HG03378 (cell line): ENCODE measurements around the gene YARS1.

Experiments used
- ATAC-seq: cut with Tn5 transposase; IDR thresholded peaks from one replicate; pipeline ENCODE4 v1.9.1; 2021; ENCODE audit warnings: mild to moderate bottlenecking, moderate library complexity; ENCODE audit not compliant: unreplicated experiment

Gene YARS1

GRCh38 chr1:32817159-32817814 is at the start of gene YARS1, which contains the start of gene S100PBP:
TSS of gene YARS1 (minus strand) at chr1:32817358. CDS start at chr1:32817244, 114 bp downstream.
TSS of gene S100PBP (plus strand) at chr1:32817653. CDS start at chr1:32826100, 8,447 bp downstream.
- ATAC-seq = peak; percentile 74

- no peak for ATAC-seq
Measured at GRCh38 chr1:32865639-32866405, 48.7 kb upstream of the YARS1 start.

GRCh38 chr1:32864375-32865019 is 47.3 kb upstream of the YARS1 start:
- ATAC-seq = no peak

GRCh38 chr1:32863881-32864245 is 46.7 kb upstream of the YARS1 start:
- no peak for ATAC-seq

- ATAC-seq = no peak
Measured at GRCh38 chr1:32863218-32863880, 46.2 kb upstream of the YARS1 start.

- no peak for ATAC-seq
Measured at GRCh38 chr1:32861904-32862695, 44.9 kb upstream of the YARS1 start.

- ATAC-seq = no peak
Measured at GRCh38 chr1:32860566-32860965, 43.4 kb upstream of the YARS1 start.

- no peak for ATAC-seq
Measured at GRCh38 chr1:32859915-32860314, 42.8 kb upstream of the YARS1 start.

GRCh38 chr1:32858791-32859190 is 41.6 kb upstream of the YARS1 start:
- no peak for ATAC-seq

- ATAC-seq = no peak
Measured at GRCh38 chr1:32858136-32858535, 41.0 kb upstream of the YARS1 start.

GRCh38 chr1:32855861-32856617 is 38.9 kb upstream of the YARS1 start:
- no peak for ATAC-seq

GRCh38 chr1:32848354-32849063 is 31.4 kb upstream of the YARS1 start:
- ATAC-seq = no peak

GRCh38 chr1:32831878-32832277 is 14.7 kb upstream of the YARS1 start:
- ATAC-seq = no peak

GRCh38 chr1:32830092-32830852 is 13.1 kb upstream of the YARS1 start:
- ATAC-seq = no peak

- no peak for ATAC-seq
Measured at GRCh38 chr1:32828341-32828740, 11.2 kb upstream of the YARS1 start.

GRCh38 chr1:32825181-32825580 is 8.0 kb upstream of the YARS1 start:
- ATAC-seq = no peak

- ATAC-seq = peak; percentile 39
Measured at GRCh38 chr1:32818804-32819541, 1.8 kb upstream of the YARS1 start.
